PC-3 (cell line): ENCODE data around the gene KCNN2. TPM values are rescaled to one million over a fixed set of nuclear protein-coding genes. Genes with fewer than 3 reads are reported as not detected.
"Not testable (repeated sequence)": the region's sequence is repeated elsewhere in the genome, so short reads cannot be mapped to it uniquely, and the experiment has no call there.

ENCODE experiments used
- ATAC-seq: fragments of 200-7000 bp; cut with Tn5 transposase; 2 replicates; pipeline ENCODE4 v1.9.1; 2020; ENCODE audit warnings: mild to moderate bottlenecking, moderate library complexity
- BruUV-seq: library from RNA; stranded (reverse); fragments of 400-500 nt; replicated peaks from 2 replicates; lab custom pipeline; 2021; lab: Mats Ljungman, UMichigan
- CTCF ChIA-PET: fragments of 300-600 bp; sonication (Branson Sonifier 250); formaldehyde crosslinking; loops from one replicate; lab custom pipeline; 2022; ENCODE audit warnings: antibody characterized with exemption; lab: Charles Lee
- POLR2A ChIA-PET: fragments of 300-600 bp; sonication (Branson Sonifier 250); formaldehyde crosslinking; loops from one replicate; lab custom pipeline; 2022; ENCODE audit warnings: antibody characterized with exemption; ENCODE audit not compliant: unreplicated experiment; lab: Charles Lee
- DNase-seq: peaks from one replicate; pipeline ENCODE4 v3.0.0-alpha.2; 2015
- H2AFZ ChIP-seq: fragments of 300-600 bp; sonication (generic); 2 replicates; pipeline ENCODE4 v1.6.0; 2016; ENCODE audit warnings: antibody characterized with exemption, low read length
- H3F3A ChIP-seq: fragments of 300-600 bp; sonication (generic); one replicate; pipeline ENCODE4 v1.6.0; 2017; ENCODE audit warnings: antibody characterized with exemption, low read length, control low read depth, mild to moderate bottlenecking; ENCODE audit not compliant: unreplicated experiment
- H3K27ac ChIP-seq: fragments of 300-600 bp; sonication (generic); 2 replicates; pipeline ENCODE4 v1.5.1; 2016; ENCODE audit warnings: mild to moderate bottlenecking, low read length
- H3K27me3 ChIP-seq: fragments of 300-600 bp; sonication (generic); 2 replicates; pipeline ENCODE4 v1.6.1; 2016; ENCODE audit warnings: low read length, mixed read lengths
- H3K36me3 ChIP-seq: fragments of 300-600 bp; sonication (generic); 2 replicates; pipeline ENCODE4 v1.6.1; 2016; ENCODE audit warnings: low read depth, mixed run types, low read length, mixed read lengths
- H3K4me1 ChIP-seq: fragments of 300-600 bp; sonication (generic); 2 replicates; pipeline ENCODE4 v1.5.1; 2016; ENCODE audit warnings: low read length; ENCODE audit not compliant: insufficient read depth
- H3K4me2 ChIP-seq: fragments of 300-600 bp; sonication (generic); 2 replicates; pipeline ENCODE4 v1.6.0; 2016; ENCODE audit warnings: low read length
- H3K4me3 ChIP-seq: fragments of 300-600 bp; sonication (generic); 2 replicates; pipeline ENCODE4 v1.5.1; 2016; ENCODE audit warnings: mild to moderate bottlenecking, low read length, mixed read lengths
- H3K79me2 ChIP-seq: fragments of 300-600 bp; sonication (generic); 2 replicates; pipeline ENCODE4 v1.6.1; 2017; ENCODE audit warnings: low read length, mixed read lengths
- H3K9ac ChIP-seq: fragments of 300-600 bp; sonication (generic); 2 replicates; pipeline ENCODE4 v1.6.0; 2016; ENCODE audit warnings: mild to moderate bottlenecking, low read length
- H3K9me2 ChIP-seq: fragments of 300-600 bp; sonication (generic); replicated peaks from 2 replicates; pipeline ENCODE4 v1.6.1; 2016; ENCODE audit warnings: mixed run types, low read length, mixed read lengths
- H3K9me3 ChIP-seq: fragments of 300-600 bp; sonication (generic); 2 replicates; pipeline ENCODE4 v1.6.1; 2016; ENCODE audit warnings: low read length, mixed read lengths
- H4K20me1 ChIP-seq: fragments of 300-600 bp; sonication (generic); 2 replicates; pipeline ENCODE4 v1.6.1; 2016; ENCODE audit warnings: low read length, mixed read lengths
- CTCF ChIP-seq: fragments of 300-600 bp; sonication (generic); conservative IDR thresholded peaks from 2 replicates; pipeline ENCODE4 v1.5.1; 2017; ENCODE audit warnings: antibody characterized with exemption, low read depth, mild to moderate bottlenecking, low read length
- EZH2 ChIP-seq: fragments of 300-600 bp; sonication (generic); IDR thresholded peaks from one replicate; pipeline ENCODE4 v1.6.1; 2017; ENCODE audit warnings: antibody characterized with exemption, mild to moderate bottlenecking, low read length; ENCODE audit not compliant: unreplicated experiment
- EZH2phosphoT487 ChIP-seq: fragments of 300-600 bp; sonication (generic); IDR thresholded peaks from 2 replicates; pipeline ENCODE4 v1.6.1; 2018; ENCODE audit warnings: mild to moderate bottlenecking, antibody characterized with exemption, low read length, borderline replicate concordance
- intact Hi-C: fragments of 100-400 bp; cut with micrococcal nuclease; formaldehyde crosslinking; loops from 2 replicates; pipeline ENCODE4 v1.9.0; 2023
- total RNA-seq: library from RNA; depleted of rRNA; stranded (reverse); fragments of >200 nt; gene quantifications from 2 replicates; pipeline ENCODE4 v1.2.3, GENCODE V29; 2014

The KCNN2 gene
- total RNA-seq, 1 experiment from 2014 or later: 0.07 TPM

GRCh38 chr5:114427204-114427603 is 65.3 kb downstream of the KCNN2 start:
- CTCF ChIA-PET: no interaction called here
- no peaks in the 10 kb centered on the region for H3K9me3 ChIP-seq
- no TSS peak for BruUV-seq

GRCh38 chr5:114430532-114430931 is 68.7 kb downstream of the KCNN2 start:
- no peak overlapping the region for H2AFZ ChIP-seq
- no peak for TF ChIP-seq EZH2phosphoT487
- TF ChIP-seq CTCF: no peak
- TF ChIP-seq EZH2: no peak
- no peak overlapping the region for H3K4me2 ChIP-seq
- no peaks in the 10 kb centered on the region for H3K9me2 ChIP-seq
- BruUV-seq: no TSS peak
- CTCF ChIA-PET: no interaction called here
- H3K27me3 ChIP-seq: no peaks in the 10 kb centered on the region
- H3K79me2 ChIP-seq: no peaks in the 10 kb centered on the region
- H3K9ac ChIP-seq: no peak overlapping the region
- no peaks in the 10 kb centered on the region for H3K4me1 ChIP-seq
- ATAC-seq: no peak
- no peak overlapping the region for H3K27ac ChIP-seq
- H3K4me3 ChIP-seq: no peak overlapping the region
- intact Hi-C loops: no loop called here
- H3F3A ChIP-seq: no peaks in the 10 kb centered on the region
- POLR2A ChIA-PET: no interaction called here
- no peaks in the 10 kb centered on the region for H3K9me3 ChIP-seq
- DNase-seq: no peak
- H4K20me1 ChIP-seq: no peaks in the 10 kb centered on the region
- H3K36me3 ChIP-seq: no peaks in the 10 kb centered on the region

More at GRCh38 chr5:114427204-114427603, 65.3 kb downstream of the KCNN2 start:
- DNase-seq: no peak
- Histone ChIP-seq H2AFZ (no peak overlapping the region), H3K27ac (no peak overlapping the region), H3K4me3 (no peak overlapping the region), H3K4me2 (no peak overlapping the region), H3K27me3 (no peaks in the 10 kb centered on the region), H3K9ac (no peak overlapping the region), H3K9me2 (no peaks in the 10 kb centered on the region), H3F3A (no peaks in the 10 kb centered on the region), H3K79me2 (no peaks in the 10 kb centered on the region), H4K20me1 (no peaks in the 10 kb centered on the region), H3K36me3 (no peaks in the 10 kb centered on the region), H3K4me1 (no peaks in the 10 kb centered on the region)
- TF ChIP-seq CTCF (no peak), EZH2 (no peak), EZH2phosphoT487 (no peak)
- POLR2A ChIA-PET: no interaction called here
- ATAC-seq: no peak
- intact Hi-C loops: no loop called here

GRCh38 chr5:114432684-114433083 is 70.8 kb downstream of the KCNN2 start:
- H3K4me1 ChIP-seq, H2AFZ ChIP-seq, H3K4me2 ChIP-seq, ATAC-seq, DNase-seq, CTCF ChIA-PET, H4K20me1 ChIP-seq, H3K9me3 ChIP-seq, H3F3A ChIP-seq, H3K4me3 ChIP-seq, POLR2A ChIA-PET, H3K9ac ChIP-seq, BruUV-seq, H3K27me3 ChIP-seq, H3K27ac ChIP-seq, intact Hi-C loops, H3K36me3 ChIP-seq, H3K79me2 ChIP-seq, H3K9me2 ChIP-seq: not testable (repeated sequence)
